Nephron (organoid): ENCODE measurements around the gene FUT1.

ENCODE experiments used
- H3K27ac Mint-ChIP-seq, 3 experiments: 2 replicates each; pipeline ENCODE4 v1.8.0; 2020; ENCODE audit warnings: mixed read lengths in 3 of 3, mild to moderate bottlenecking in 2 of 3, moderate library complexity in 1 of 3
- H3K27me3 Mint-ChIP-seq: 2 replicates; pipeline ENCODE4 v1.8.0; 2021; ENCODE audit warnings: low read depth, mild to moderate bottlenecking, moderate library complexity, mixed read lengths
- H3K36me3 Mint-ChIP-seq: 2 replicates; pipeline ENCODE4 v1.8.0; 2020; ENCODE audit warnings: low read depth, mixed read lengths
- H3K4me1 Mint-ChIP-seq: 2 replicates; pipeline ENCODE4 v1.8.0; 2020; ENCODE audit warnings: mixed read lengths
- H3K4me3 Mint-ChIP-seq, 3 experiments: 2 replicates each; pipeline ENCODE4 v1.8.0; 2020; ENCODE audit warnings: mild to moderate bottlenecking in 3 of 3, mixed read lengths in 3 of 3, moderate library complexity in 2 of 3
- H3K9me3 Mint-ChIP-seq: 2 replicates; pipeline ENCODE4 v1.8.0; 2020; ENCODE audit warnings: mixed read lengths
- CTCF ChIP-seq, 3 experiments: fragments of 200-600 bp; sonication (generic); IDR thresholded peaks; one replicate each; pipeline ENCODE4 v1.5.0; 2021; ENCODE audit warnings: antibody characterized with exemption in 3 of 3; ENCODE audit not compliant: unreplicated experiment in 3 of 3

FUT1 gene

GRCh38 chr19:48751845-48752495, 471 bp downstream of the FUT1 start:
- H3K4me3 Mint-ChIP-seq, result peak overlapping the region; percentile 82 to 89 (median 86)
- H3K4me1 Mint-ChIP-seq, result peaks cover 29% of the 10 kb centered on the region
- peaks cover 40% of the 10 kb centered on the region for H3K27me3 Mint-ChIP-seq
- peak overlapping the region in 1 of 3 experiments; percentile 52 for H3K27ac Mint-ChIP-seq
- TF ChIP-seq CTCF (IDR thresholded peaks at IDR 0.05; ENCODE audit: unreplicated experiment in 3 of 3), result no peak
- H3K9me3 Mint-ChIP-seq, result no peaks in the 10 kb centered on the region
- H3K36me3 Mint-ChIP-seq, result no peaks in the 10 kb centered on the region

- no peak for TF ChIP-seq CTCF (IDR thresholded peaks at IDR 0.05; ENCODE audit: unreplicated experiment in 3 of 3)
- Mint-ChIP-seq H3K4me1 (peaks cover 29% of the 10 kb centered on the region), H3K27ac (peak overlapping the region in 1 of 3 experiments; percentile 4), H3K27me3 (peaks cover 44% of the 10 kb centered on the region), H3K36me3 (peaks cover 4% of the 10 kb centered on the region), H3K4me3 (peak overlapping the region; percentile 51 to 82 (median 78)), H3K9me3 (peaks cover under 1% of the 10 kb centered on the region)
Observed at GRCh38 chr19:48750771-48751504, 1.5 kb downstream of the FUT1 start.

GRCh38 chr19:48750351-48750750, 2.1 kb downstream of the FUT1 start:
- peaks cover 29% of the 10 kb centered on the region for H3K4me1 Mint-ChIP-seq
- no peak for TF ChIP-seq CTCF (IDR thresholded peaks at IDR 0.05; ENCODE audit: unreplicated experiment in 3 of 3)
- H3K4me3 Mint-ChIP-seq, result peak overlapping the region in 1 of 3 experiments; percentile 82
- H3K9me3 Mint-ChIP-seq, result peaks cover 2% of the 10 kb centered on the region
- H3K27ac Mint-ChIP-seq, result no peak overlapping the region
- H3K36me3 Mint-ChIP-seq, result peaks cover 4% of the 10 kb centered on the region
- peaks cover 44% of the 10 kb centered on the region for H3K27me3 Mint-ChIP-seq

- H3K36me3 Mint-ChIP-seq, result peaks cover 4% of the 10 kb centered on the region
- TF ChIP-seq CTCF (IDR thresholded peaks at IDR 0.05; ENCODE audit: unreplicated experiment in 3 of 3), result no peak
- H3K27me3 Mint-ChIP-seq, result peaks cover 43% of the 10 kb centered on the region
- no peak overlapping the region for H3K27ac Mint-ChIP-seq
- peaks cover 29% of the 10 kb centered on the region for H3K4me1 Mint-ChIP-seq
- H3K4me3 Mint-ChIP-seq, result no peak overlapping the region
- peaks cover 2% of the 10 kb centered on the region for H3K9me3 Mint-ChIP-seq
Observed at GRCh38 chr19:48749571-48750198, 2.8 kb downstream of the FUT1 start.

DNA sequence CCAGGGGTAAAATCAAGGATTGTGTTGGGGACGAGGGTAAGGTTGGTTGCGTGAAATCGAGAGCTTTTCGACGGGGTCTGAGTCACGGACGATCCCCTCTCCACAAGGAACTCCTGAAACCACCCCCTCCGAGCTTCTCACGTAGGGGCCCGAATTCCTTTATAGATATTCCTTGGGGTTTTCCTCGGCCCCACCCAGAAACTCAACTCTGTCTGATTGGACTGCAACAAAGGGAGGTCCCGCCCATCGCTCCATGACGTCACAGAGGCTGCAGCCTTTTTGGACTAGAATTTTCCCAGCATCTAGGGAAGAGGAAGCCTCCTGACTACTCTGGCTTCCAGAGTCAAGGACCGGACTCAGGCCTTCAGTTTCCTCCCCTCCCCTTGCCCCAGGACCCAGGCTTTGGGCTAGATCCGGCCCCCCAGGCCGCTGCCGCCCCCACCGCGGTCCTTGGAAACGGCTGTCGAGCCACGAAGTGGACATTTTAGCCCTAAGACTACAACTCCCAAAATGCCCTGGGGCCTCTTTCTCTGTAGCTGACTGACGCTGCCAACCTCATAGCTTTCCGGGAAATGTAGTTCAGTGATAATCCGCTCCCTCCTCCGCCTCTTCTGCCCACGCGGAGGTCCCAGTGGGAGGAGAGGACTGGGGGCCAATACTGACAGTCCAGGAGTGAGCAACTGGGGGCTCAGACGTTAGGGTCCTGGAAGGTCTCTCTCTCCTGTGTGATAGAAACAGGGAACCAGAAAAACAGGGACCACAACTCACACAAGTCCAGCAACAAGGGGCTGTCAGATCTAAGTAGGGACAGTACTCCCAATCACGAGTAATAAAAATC, 5.5 kb downstream of the FUT1 start, which contains the start of gene IZUMO1:
Gene IZUMO1, minus strand, starts transcription at position 172 of the 838 bp plus-strand sequence. CDS start 1,050 bp downstream, outside the sequence.
- Mint-ChIP-seq H3K27me3 (peaks cover 24% of the 10 kb centered on the region), H3K9me3 (peaks cover 2% of the 10 kb centered on the region), H3K4me3 (peak within 1 kb of the TSS; percentile 80 to 83 (median 82)), H3K4me1 (peaks cover 12% of the 10 kb centered on the region), H3K36me3 (peaks cover 4% of the 10 kb centered on the region), H3K27ac (peak within 1 kb of the TSS; percentile 96 to 97 (median 96))
- no peak for TF ChIP-seq CTCF (IDR thresholded peaks at IDR 0.05; ENCODE audit: unreplicated experiment in 3 of 3)
